K562 (cell line): Measurements from ENCODE around the gene TMEM81.

Experiments
- NRF1 ChIP-seq, 2 experiments: fragments of 450-650 bp; IDR thresholded peaks in 1 of 2; conservative IDR thresholded peaks in 1 of 2; 2 replicates each; pipeline ENCODE4 v1.6.1; 2014; ENCODE audit warnings: mild to moderate bottlenecking in 2 of 2
- RFX5 ChIP-seq: IDR thresholded peaks from 2 replicates; pipeline ENCODE4 v1.6.1; 2011; ENCODE audit warnings: low read depth, mild to moderate bottlenecking, improper control_type of control experiment, low read length
- SNAPC5 ChIP-seq: fragments of 250-450 bp; sonication (Bioruptor Pico); IDR thresholded peaks from 2 replicates; pipeline ENCODE4 v1.8.0; 2021; ENCODE audit warnings: moderate library complexity, mild to moderate bottlenecking, inconsistent platforms
- ZNF518B ChIP-seq: fragments of 250-450 bp; sonication (Bioruptor Pico); IDR thresholded peaks from 2 replicates; pipeline ENCODE4 v1.5.0; 2021; ENCODE audit warnings: mild to moderate bottlenecking, moderate library complexity

GRCh38 chr1:205048382-205048781 is 35.9 kb downstream of the TMEM81 start:
- TF ChIP-seq RFX5 = no peak
- no peak for TF ChIP-seq ZNF518B
- no peak for TF ChIP-seq SNAPC5 (CRISPR knock-in tag)
- no peak for TF ChIP-seq NRF1 (conservative IDR thresholded peaks at IDR 0.05 in 1 of 2, IDR thresholded peaks at IDR 0.05 in 1 of 2)
